ENCODE results near the gene NHEJ1.

Gene NHEJ1

DNA sequence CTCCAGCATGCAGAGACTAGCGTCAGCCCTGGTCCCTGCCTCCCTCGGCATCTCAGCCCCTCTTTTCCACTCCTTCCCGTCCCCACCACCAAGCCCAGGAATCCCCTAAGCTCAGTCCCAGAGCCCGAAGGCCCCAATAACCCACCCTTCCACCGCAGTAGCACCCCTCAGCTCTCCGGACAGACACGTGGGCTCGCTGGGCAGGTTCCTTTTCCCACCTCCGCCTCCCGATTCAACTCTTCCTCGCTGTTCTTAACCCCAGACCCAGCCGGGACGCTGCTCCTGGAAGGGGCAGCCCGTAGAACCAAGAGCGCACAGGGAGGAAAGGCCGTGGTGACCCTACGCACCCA lies 101.3 kb downstream of the NHEJ1 start:
- DNase-seq (ENCODE audit: low read depth in 2 of 2), result no peak
- H3K4me3 ChIP-seq (replicated peaks in 1 of 2; ENCODE audit: low read depth in 2 of 2, low read length in 2 of 2), result no peak overlapping the region
- TF ChIP-seq, protein P1, sequence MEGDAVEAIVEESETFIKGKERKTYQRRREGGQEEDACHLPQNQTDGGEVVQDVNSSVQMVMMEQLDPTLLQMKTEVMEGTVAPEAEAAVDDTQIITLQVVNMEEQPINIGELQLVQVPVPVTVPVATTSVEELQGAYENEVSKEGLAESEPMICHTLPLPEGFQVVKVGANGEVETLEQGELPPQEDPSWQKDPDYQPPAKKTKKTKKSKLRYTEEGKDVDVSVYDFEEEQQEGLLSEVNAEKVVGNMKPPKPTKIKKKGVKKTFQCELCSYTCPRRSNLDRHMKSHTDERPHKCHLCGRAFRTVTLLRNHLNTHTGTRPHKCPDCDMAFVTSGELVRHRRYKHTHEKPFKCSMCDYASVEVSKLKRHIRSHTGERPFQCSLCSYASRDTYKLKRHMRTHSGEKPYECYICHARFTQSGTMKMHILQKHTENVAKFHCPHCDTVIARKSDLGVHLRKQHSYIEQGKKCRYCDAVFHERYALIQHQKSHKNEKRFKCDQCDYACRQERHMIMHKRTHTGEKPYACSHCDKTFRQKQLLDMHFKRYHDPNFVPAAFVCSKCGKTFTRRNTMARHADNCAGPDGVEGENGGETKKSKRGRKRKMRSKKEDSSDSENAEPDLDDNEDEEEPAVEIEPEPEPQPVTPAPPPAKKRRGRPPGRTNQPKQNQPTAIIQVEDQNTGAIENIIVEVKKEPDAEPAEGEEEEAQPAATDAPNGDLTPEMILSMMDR (IDR thresholded peaks at IDR 0.05; ENCODE audit: low read depth, low read length), result no peak

DNA sequence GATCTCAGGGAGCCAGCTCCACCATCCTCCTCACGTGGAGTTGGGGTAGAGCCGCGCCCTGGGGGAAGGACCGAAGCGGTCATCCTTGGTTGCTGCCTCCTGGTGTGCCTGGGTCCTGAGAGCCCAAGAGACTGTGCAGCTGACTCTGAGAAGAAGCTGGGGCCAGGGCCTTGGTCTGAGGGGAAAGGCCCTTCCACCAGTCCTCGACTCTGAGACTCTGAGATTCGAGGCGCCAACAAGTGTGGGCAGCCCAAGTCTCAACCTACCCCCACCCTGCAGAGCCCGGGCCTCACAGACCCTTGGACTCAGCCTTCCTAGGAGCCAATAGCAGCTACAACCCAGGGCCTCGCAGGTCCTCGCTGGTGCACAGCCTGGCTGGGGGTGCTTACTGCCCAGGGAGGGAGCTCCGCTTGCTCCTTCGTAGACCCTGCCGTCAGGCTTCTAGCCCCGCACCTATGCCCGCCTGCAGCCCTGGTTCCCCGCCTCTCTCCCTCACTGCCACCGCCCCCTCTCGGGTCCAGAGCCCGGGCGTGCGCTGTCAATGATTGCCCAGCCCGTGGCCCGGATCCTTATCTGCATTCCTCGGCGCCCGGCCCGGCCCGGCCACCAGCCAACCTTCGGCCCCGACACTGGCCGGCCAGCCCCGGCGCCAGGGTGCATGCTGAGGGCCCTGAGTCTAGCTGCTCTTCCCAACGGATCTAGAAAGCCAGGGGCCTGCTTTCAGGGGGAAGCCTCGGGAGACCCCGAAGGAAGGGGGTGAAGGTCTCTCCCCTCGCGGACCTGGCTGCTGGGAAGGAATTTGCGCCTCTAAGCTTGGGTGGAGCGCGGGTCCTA lies 101.9 kb downstream of the NHEJ1 start:
- no peak overlapping the region for H3K4me3 ChIP-seq (replicated peaks in 1 of 2; ENCODE audit: low read depth in 2 of 2, low read length in 2 of 2)
- peak in 1 of 2 donors; percentile 29 for DNase-seq (ENCODE audit: low read depth in 2 of 2)
- TF ChIP-seq, protein P1 (IDR thresholded peaks at IDR 0.05; ENCODE audit: low read depth, low read length), result no peak

DNA sequence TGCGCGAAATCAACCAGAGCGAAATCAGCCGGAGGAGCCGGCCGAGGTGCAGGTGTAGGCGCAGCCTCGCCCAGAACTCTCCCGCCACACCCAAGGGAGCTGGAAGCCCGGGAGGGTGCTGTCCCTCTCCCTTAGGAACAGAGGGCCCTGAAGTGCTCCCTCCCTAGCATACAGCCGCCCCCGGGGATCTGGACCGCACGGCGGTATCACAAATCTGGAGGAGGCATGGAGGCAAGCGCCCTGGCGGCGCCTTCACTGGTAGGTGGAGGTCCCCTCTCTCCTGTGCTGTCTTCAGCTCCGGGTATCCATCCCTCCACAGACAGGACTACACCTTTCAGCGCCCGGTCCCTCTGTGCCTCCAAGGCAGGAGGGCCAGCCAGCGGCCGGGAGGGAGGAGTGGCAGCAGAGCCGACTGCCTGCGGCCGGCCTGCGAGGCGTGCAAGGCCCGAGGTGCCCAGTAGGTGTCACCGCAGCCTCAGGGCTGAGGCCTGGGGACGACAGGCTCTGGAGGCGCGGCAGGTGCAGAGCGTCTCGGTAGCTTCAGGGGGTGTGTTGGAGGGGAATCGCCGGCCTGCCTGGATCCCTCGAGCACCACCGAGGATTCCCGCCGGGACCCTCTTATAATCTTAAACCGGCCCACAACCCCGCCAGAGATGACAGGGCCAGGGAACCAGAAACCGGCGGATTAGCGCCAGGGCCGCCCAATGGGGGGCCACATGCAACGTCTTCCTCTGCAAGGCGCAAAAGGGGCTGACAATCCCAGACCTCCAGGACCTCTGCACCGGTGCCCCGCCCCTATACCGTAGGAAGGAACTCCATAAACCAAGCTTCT lies 102.7 kb downstream of the NHEJ1 start:
- TF ChIP-seq, protein P1 (IDR thresholded peaks at IDR 0.05; ENCODE audit: low read depth, low read length), result peak; percentile 83
- DNase-seq (ENCODE audit: low read depth in 2 of 2), result peak; percentile 63 to 75
- H3K4me3 ChIP-seq (replicated peaks in 1 of 2; ENCODE audit: low read depth in 2 of 2, low read length in 2 of 2), result no peak overlapping the region

DNA sequence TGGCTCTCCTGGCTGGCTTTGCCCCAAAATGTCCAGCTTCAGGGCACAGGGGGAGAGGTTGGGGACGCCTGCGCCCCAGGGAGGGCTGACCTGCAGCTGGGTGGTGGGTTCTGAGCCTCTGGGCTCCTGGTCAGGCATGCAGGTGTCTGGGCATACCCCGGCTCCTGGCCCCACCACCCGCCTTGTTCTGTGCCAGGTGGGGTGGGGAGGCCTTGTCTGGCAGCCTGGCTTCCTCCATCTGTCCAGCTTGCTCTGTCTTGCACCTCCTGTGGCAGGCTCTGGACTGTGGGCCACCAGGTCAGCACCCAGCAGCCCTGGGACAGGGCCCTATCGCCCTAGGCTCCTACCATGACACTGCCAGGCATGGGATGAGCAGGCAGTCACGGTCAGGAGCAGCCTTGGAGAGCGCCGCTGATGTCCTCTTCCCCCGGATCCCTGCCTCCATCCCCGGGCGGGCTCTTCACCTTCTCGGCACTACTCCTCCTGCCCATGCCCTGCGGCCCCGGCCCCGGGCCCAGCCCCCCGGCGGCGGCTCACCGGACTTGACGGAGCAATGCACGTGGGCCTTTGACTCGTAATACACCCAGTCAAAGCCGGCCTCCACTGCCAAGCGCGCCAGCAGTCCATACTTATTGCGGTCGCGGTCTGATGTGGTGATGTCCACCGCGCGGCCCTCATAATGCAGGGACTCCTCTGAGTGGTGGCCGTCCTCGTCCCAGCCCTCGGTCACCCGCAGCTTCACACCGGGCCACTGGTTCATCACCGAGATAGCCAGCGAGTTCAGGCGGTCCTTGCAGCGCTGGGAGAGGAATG lies 103.5 kb downstream of the NHEJ1 start:
- TF ChIP-seq, protein P1 (IDR thresholded peaks at IDR 0.05; ENCODE audit: low read depth, low read length), result no peak
- no peak for DNase-seq (ENCODE audit: low read depth in 2 of 2)
- H3K4me3 ChIP-seq (replicated peaks in 1 of 2; ENCODE audit: low read depth in 2 of 2, low read length in 2 of 2), result no peak overlapping the region

DNA sequence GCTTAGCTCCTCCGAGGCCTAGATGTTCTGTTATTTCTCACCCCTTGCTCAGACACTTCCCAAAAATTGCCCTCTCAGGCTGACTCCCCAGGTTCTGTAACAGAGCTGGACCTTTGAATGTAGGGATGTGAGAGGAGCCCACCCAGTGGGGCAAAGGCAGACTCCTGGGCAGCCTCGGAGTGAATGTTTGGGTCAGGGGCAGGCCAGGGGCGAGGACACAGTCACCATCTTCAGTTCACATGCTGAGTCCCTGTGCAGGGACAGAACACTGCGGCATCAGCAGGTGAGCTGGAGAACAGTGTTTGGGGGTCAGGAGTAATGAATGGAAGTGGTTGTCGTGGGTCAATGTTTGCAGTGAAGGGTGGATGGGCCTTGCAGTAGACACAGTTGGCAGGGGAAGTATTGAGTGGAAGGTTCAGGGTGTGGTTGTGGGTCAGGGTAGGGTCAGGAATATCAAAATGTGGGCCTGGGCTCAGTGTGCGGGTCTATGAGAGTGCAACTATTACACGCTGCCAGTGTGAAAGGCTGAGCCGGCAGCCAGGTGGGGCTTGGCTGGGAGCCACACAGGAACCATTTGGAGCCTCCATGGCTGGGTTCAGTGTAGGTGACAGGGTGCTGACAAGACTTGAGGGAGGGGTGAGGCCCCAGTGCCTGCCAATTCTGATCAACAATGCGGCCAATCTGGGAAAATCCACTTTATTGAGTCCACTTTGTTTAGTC lies 104.3 kb downstream of the NHEJ1 start:
- no peak overlapping the region for H3K4me3 ChIP-seq (replicated peaks in 1 of 2; ENCODE audit: low read depth in 2 of 2, low read length in 2 of 2)
- no peak for DNase-seq (ENCODE audit: low read depth in 2 of 2)
- TF ChIP-seq, protein P1 (IDR thresholded peaks at IDR 0.05; ENCODE audit: low read depth, low read length), result no peak
